ENCODE measurements around the gene SCN9A. TPM values are rescaled to one million over a fixed set of nuclear protein-coding genes. Genes with fewer than 3 reads are reported as not detected.

Gene SCN9A
- total and polyA plus RNA-seq, 9 of the 15 experiments (the other 6 are each of a cell fraction or from before 2014, with no cell fraction given): 1.4 to 22.8 (median 7.1) TPM

DNA sequence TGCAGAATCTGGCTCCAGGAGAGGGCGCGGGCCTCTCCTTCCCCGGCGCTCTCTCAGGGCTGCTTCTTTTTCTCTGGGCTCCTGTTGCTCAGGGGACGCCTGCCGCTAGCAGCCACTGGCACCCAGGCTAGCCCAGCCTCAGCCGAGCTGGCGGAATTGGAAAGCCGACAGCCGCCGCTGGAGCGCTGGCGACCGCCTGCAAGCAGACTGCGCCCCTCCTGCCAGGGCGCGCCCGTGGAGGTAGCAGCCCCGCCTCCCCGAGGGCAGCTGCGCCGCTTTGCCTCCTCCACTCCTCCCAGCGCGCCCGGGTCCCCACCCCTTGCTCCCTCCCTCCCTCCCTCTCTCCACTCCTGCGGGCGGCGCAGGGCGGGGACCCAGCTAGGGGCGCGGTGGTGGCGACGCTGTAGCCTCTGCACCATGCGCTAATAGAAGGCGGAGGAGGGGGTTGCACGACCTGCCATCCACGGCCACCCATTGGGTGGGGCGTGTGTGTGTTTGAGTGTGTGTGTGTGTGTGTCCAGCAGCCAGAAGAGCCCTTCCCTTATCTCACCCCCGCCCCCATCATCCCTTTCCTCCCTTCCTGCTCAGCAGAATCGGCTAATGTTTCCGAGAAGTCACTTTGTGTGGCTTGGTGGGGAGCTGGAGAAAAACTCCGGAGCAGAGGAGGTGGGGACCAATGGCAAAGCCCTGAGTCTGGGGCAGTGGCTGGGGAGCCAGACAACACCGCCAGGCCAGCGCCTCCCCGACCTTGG lies at the start of gene SCN9A (continued):
- TF ChIP-seq, protein P1, sequence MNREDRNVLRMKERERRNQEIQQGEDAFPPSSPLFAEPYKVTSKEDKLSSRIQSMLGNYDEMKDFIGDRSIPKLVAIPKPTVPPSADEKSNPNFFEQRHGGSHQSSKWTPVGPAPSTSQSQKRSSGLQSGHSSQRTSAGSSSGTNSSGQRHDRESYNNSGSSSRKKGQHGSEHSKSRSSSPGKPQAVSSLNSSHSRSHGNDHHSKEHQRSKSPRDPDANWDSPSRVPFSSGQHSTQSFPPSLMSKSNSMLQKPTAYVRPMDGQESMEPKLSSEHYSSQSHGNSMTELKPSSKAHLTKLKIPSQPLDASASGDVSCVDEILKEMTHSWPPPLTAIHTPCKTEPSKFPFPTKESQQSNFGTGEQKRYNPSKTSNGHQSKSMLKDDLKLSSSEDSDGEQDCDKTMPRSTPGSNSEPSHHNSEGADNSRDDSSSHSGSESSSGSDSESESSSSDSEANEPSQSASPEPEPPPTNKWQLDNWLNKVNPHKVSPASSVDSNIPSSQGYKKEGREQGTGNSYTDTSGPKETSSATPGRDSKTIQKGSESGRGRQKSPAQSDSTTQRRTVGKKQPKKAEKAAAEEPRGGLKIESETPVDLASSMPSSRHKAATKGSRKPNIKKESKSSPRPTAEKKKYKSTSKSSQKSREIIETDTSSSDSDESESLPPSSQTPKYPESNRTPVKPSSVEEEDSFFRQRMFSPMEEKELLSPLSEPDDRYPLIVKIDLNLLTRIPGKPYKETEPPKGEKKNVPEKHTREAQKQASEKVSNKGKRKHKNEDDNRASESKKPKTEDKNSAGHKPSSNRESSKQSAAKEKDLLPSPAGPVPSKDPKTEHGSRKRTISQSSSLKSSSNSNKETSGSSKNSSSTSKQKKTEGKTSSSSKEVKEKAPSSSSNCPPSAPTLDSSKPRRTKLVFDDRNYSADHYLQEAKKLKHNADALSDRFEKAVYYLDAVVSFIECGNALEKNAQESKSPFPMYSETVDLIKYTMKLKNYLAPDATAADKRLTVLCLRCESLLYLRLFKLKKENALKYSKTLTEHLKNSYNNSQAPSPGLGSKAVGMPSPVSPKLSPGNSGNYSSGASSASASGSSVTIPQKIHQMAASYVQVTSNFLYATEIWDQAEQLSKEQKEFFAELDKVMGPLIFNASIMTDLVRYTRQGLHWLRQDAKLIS (CRISPR knock-in tag; IDR thresholded peaks at IDR 0.05): peak; percentile 82; the same call in 1 of the 2 replicates
- TF ChIP-seq HDGF (IDR thresholded peaks at IDR 0.05) (no peak), EZH2 (IDR thresholded peaks at IDR 0.05; ENCODE audit: borderline replicate concordance, low read depth, low read length) (no peak), YY1 (IDR thresholded peaks at IDR 0.05; ENCODE audit: borderline replicate concordance in 1 of 3, control insufficient read depth in 1 of 3, extremely low read depth in 1 of 3, insufficient read depth in 3 of 3, insufficient read length in 1 of 3, insufficient replicate concordance in 2 of 3, low read depth in 1 of 3, low read length in 2 of 3) (peak in 2 of 3 experiments; percentile 23 to 50), BACH1 (tag; IDR thresholded peaks at IDR 0.05) (no peak), PHF8 (IDR thresholded peaks at IDR 0.05; ENCODE audit: borderline replicate concordance, low read length) (peak; percentile 52; the same call in 1 of the 2 replicates), NFE2L1 (tag; IDR thresholded peaks at IDR 0.05; ENCODE audit: borderline replicate concordance, low read depth) (no peak), ZNF175 (CRISPR knock-in tag; IDR thresholded peaks at IDR 0.05; ENCODE audit: low read depth) (peak; percentile 87), LEF1 (IDR thresholded peaks at IDR 0.05) (peak; percentile 97), ZNF239 (CRISPR knock-in tag; IDR thresholded peaks at IDR 0.05) (no peak), MYBL2 (IDR thresholded peaks at IDR 0.05; ENCODE audit: low read depth) (no peak), MYBL2 (CRISPR knock-in tag; IDR thresholded peaks at IDR 0.05; ENCODE audit: borderline replicate concordance) (no peak), PML (IDR thresholded peaks at IDR 0.05; ENCODE audit: low read length) (0 out of 2 replicates have a peak, but pooled peaks have one; percentile 35), ZSCAN32 (CRISPR knock-in tag; IDR thresholded peaks at IDR 0.05) (no peak)
- TF ChIP-seq, protein P2, sequence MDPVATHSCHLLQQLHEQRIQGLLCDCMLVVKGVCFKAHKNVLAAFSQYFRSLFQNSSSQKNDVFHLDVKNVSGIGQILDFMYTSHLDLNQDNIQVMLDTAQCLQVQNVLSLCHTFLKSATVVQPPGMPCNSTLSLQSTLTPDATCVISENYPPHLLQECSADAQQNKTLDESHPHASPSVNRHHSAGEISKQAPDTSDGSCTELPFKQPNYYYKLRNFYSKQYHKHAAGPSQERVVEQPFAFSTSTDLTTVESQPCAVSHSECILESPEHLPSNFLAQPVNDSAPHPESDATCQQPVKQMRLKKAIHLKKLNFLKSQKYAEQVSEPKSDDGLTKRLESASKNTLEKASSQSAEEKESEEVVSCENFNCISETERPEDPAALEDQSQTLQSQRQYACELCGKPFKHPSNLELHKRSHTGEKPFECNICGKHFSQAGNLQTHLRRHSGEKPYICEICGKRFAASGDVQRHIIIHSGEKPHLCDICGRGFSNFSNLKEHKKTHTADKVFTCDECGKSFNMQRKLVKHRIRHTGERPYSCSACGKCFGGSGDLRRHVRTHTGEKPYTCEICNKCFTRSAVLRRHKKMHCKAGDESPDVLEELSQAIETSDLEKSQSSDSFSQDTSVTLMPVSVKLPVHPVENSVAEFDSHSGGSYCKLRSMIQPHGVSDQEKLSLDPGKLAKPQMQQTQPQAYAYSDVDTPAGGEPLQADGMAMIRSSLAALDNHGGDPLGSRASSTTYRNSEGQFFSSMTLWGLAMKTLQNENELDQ (CRISPR knock-in tag; IDR thresholded peaks at IDR 0.05; ENCODE audit: borderline replicate concordance): 0 out of 2 replicates have a peak, but pooled peaks have one; percentile 35
- TF ChIP-seq, protein P3, sequence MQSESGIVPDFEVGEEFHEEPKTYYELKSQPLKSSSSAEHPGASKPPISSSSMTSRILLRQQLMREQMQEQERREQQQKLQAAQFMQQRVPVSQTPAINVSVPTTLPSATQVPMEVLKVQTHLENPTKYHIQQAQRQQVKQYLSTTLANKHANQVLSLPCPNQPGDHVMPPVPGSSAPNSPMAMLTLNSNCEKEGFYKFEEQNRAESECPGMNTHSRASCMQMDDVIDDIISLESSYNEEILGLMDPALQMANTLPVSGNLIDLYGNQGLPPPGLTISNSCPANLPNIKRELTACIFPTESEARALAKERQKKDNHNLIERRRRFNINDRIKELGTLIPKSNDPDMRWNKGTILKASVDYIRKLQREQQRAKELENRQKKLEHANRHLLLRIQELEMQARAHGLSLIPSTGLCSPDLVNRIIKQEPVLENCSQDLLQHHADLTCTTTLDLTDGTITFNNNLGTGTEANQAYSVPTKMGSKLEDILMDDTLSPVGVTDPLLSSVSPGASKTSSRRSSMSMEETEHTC (IDR thresholded peaks at IDR 0.05): no peak
- TF ChIP-seq, protein P4, sequence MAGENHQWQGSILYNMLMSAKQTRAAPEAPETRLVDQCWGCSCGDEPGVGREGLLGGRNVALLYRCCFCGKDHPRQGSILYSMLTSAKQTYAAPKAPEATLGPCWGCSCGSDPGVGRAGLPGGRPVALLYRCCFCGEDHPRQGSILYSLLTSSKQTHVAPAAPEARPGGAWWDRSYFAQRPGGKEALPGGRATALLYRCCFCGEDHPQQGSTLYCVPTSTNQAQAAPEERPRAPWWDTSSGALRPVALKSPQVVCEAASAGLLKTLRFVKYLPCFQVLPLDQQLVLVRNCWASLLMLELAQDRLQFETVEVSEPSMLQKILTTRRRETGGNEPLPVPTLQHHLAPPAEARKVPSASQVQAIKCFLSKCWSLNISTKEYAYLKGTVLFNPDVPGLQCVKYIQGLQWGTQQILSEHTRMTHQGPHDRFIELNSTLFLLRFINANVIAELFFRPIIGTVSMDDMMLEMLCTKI (IDR thresholded peaks at IDR 0.05; ENCODE audit: partially characterized antibody): no peak
